Spleen (tissue), 11 donors: ENCODE results near the gene CTDP1. TPM values are rescaled to one million over a fixed set of nuclear protein-coding genes. Genes with fewer than 3 reads are reported as not detected.

Experiments
- DNase-seq: peaks from one replicate; pipeline ENCODE4 v3.0.0-alpha.2; 2020
- H3K27ac ChIP-seq, 8 donors: fragments of 200-600 bp; sonication (generic) in 7 of 8; 1 replicate in 4 of 8; 2 replicates in 4 of 8; pipeline versions ENCODE4 v1.5.0 to v1.8.0; 2016 to 2021; ENCODE audit warnings: inconsistent platforms in 4 of 8, mild to moderate bottlenecking in 4 of 8, moderate library complexity in 1 of 8
- H3K27me3 ChIP-seq, 7 donors: fragments of 200-600 bp; sonication (generic) in 6 of 7; replicated peaks in 1 of 7; 1 replicate in 4 of 7; 2 replicates in 3 of 7; pipeline versions ENCODE4 v1.5.0 to v1.8.0; 2016 to 2021; ENCODE audit warnings: inconsistent platforms in 3 of 7, mild to moderate bottlenecking in 1 of 7
- H3K36me3 ChIP-seq, 6 donors: fragments of 200-600 bp; sonication (generic) in 5 of 6; 1 replicate in 4 of 6; 2 replicates in 2 of 6; pipeline versions ENCODE4 v1.5.0 to v1.8.0; 2016 to 2021; ENCODE audit warnings: inconsistent platforms in 2 of 6
- H3K4me1 ChIP-seq, 6 donors: fragments of 200-600 bp; sonication (generic) in 5 of 6; 1 replicate in 3 of 6; 2 replicates in 3 of 6; pipeline versions ENCODE4 v1.5.0 to v1.8.0; 2016 to 2021; ENCODE audit warnings: inconsistent platforms in 3 of 6
- H3K4me3 ChIP-seq, 8 donors: fragments of 200-600 bp; sonication (generic) in 7 of 8; 1 replicate in 4 of 8; 2 replicates in 4 of 8; pipeline versions ENCODE4 v1.5.0 to v1.8.0; 2016 to 2021; ENCODE audit warnings: inconsistent platforms in 4 of 8, mild to moderate bottlenecking in 4 of 8, moderate library complexity in 2 of 8
- H3K9me3 ChIP-seq, 8 donors: fragments of 200-600 bp; sonication (generic) in 7 of 8; 1 replicate in 4 of 8; 2 replicates in 4 of 8; pipeline versions ENCODE4 v1.5.0 to v1.8.0; 2016 to 2021; ENCODE audit warnings: inconsistent platforms in 4 of 8
- CTCF ChIP-seq, 11 experiments: fragments of 200-600 bp in 7 of 11; fragments of 450-650 bp in 4 of 11; sonication (generic) in 4 of 11; IDR thresholded peaks in 8 of 11; conservative IDR thresholded peaks in 3 of 11; 1 replicate in 7 of 11; 2 replicates in 4 of 11; pipeline versions ENCODE4 v1.4.0 to v1.8.0; 2016 to 2021; ENCODE audit warnings: antibody characterized with exemption in 11 of 11, inconsistent platforms in 4 of 11, mild to moderate bottlenecking in 1 of 11
- POLR2A ChIP-seq, 3 donors: fragments of 450-650 bp; IDR thresholded peaks; one replicate each; pipeline ENCODE4 v1.5.1; 2017; ENCODE audit warnings: antibody characterized with exemption in 3 of 3, mild to moderate bottlenecking in 1 of 3
- POLR2AphosphoS5 ChIP-seq, 3 donors: sonication (generic); formaldehyde crosslinking; IDR thresholded peaks; one replicate each; pipeline ENCODE4 v1.5.1; 2017; ENCODE audit warnings: antibody characterized with exemption in 3 of 3
- WGBS, 5 donors: extraction: QIAGEN DNeasy Blood & Tissue Kit in 3 of 5; methylation state at CpG; one replicate each; pipeline versions ENCODE4 v1.1.5 to v1.1.7; 2013 to 2018; 5-methylcytosine and 5-hydroxymethylcytosine counted together
- intact Hi-C: fragments of 100-400 bp; cut with DNase I; formaldehyde crosslinking; loops from one replicate; pipeline ENCODE4 v1.15.0; 2023; ENCODE audit warnings: low total_unique reads
- polyA plus RNA-seq, 3 donors: library from polyadenylated mRNA; stranded (reverse); fragments of 200-250 nt; gene quantifications; one replicate each; pipeline ENCODE4 v1.2.1, GENCODE V29; 2013
- total RNA-seq, 7 donors: library from RNA; depleted of rRNA in 3 of 7; stranded (reverse); fragments of >200 nt in 3 of 7; fragmentation: NEBNext Ultra II Directional in 4 of 7; extraction: Animal tissue kit (Norgen Biotek cat#: 25700) in 4 of 7; gene quantifications; one replicate each; pipeline versions ENCODE4 v1.1.0 to v1.2.1, GENCODE V29; 2016 to 2021
- donor health status: healthy with polysubstance abuse.
- donor health status: DM: no; HTN: no; CAD: no; lungs with moderate emphysema.
- donor health status: DM: no; HTN: no; CAD: no.
- donor health status: Bipolar disorder and iron deficiency.
- donor health status: healthy.
- donor health status: DM: no; HTN: no; CAD: no.
- donor health status: DM: yes; HTN: yes; CAD: no.

The CTDP1 gene
- total and polyA plus RNA-seq, 10 donors = 13.6 to 54.6 (median 28.6) TPM

GRCh38 chr18:79792988-79793355 lies 113.4 kb downstream of the CTDP1 start:
- peak overlapping the region in 3 of 8 donors; percentile 6 to 38 (median 11) for H3K4me3 ChIP-seq
- TF ChIP-seq POLR2AphosphoS5 (IDR thresholded peaks at IDR 0.05) = no peak
- no peak for TF ChIP-seq CTCF (IDR thresholded peaks at IDR 0.05 in 8 of 11, conservative IDR thresholded peaks at IDR 0.05 in 3 of 11)
- TF ChIP-seq POLR2A (IDR thresholded peaks at IDR 0.05) = no peak
- peaks cover 5 to 74% (median 38%) of the 10 kb centered on the region in 7 donors for H3K27me3 ChIP-seq

GRCh38 chr18:79794846-79795245 lies 115.2 kb downstream of the CTDP1 start:
- peaks cover 18 to 99% (median 50%) of the 10 kb centered on the region in 6 donors for H3K4me1 ChIP-seq
- no peaks in the 10 kb centered on the region for H3K9me3 ChIP-seq
- DNase-seq = peak; percentile 83
- no peaks in the 10 kb centered on the region for H3K36me3 ChIP-seq
- TF ChIP-seq POLR2AphosphoS5 (IDR thresholded peaks at IDR 0.05) (peak in 1 of 3 donors; percentile 69), CTCF (IDR thresholded peaks at IDR 0.05 in 8 of 11, conservative IDR thresholded peaks at IDR 0.05 in 3 of 11) (no peak)
- peaks cover 0 to 74% (median 38%) of the 10 kb centered on the region in 7 donors for H3K27me3 ChIP-seq
- intact Hi-C loops = no loop called here
- WGBS, 5 donors = 58 to 90% (median 75%) methylated on average over 17 of the region's 17 CpGs
- peak overlapping the region in 2 of 8 donors; percentile 46 to 92 for H3K27ac ChIP-seq
- no peak overlapping the region for H3K4me3 ChIP-seq

More at GRCh38 chr18:79792988-79793355, 113.4 kb downstream of the CTDP1 start:
- peak; percentile 87 for DNase-seq
- peak overlapping the region in 6 of 8 donors; percentile 65 to 92 (median 87) for H3K27ac ChIP-seq
- H3K36me3 ChIP-seq = no peaks in the 10 kb centered on the region
- peaks cover 4 to 91% (median 37%) of the 10 kb centered on the region in 6 donors for H3K4me1 ChIP-seq
- intact Hi-C loops = no loop called here
- no peaks in the 10 kb centered on the region for H3K9me3 ChIP-seq
- WGBS, 5 donors = 18 to 37% (median 23%) methylated on average over 4 of the region's 4 CpGs

- H3K4me1 ChIP-seq = peaks cover 18 to 96% (median 51%) of the 10 kb centered on the region in 6 donors
- 84 to 95% (median 89%) methylated on average over 19 of the region's 19 CpGs for WGBS, 5 donors
- DNase-seq = peak; percentile 56
- H3K4me3 ChIP-seq = no peak overlapping the region
- no peaks in the 10 kb centered on the region for H3K9me3 ChIP-seq
- peaks cover 0 to 74% (median 37%) of the 10 kb centered on the region in 7 donors for H3K27me3 ChIP-seq
- no peaks in the 10 kb centered on the region for H3K36me3 ChIP-seq
- no peak for TF ChIP-seq POLR2A (IDR thresholded peaks at IDR 0.05)
- peak overlapping the region in 2 of 8 donors; percentile 46 to 92 for H3K27ac ChIP-seq
- intact Hi-C loops = no loop called here
These were observed 115.8 kb downstream of the CTDP1 start for GRCh38 chr18:79795446-79795845.

GRCh38 chr18:79796016-79796415 lies 116.4 kb downstream of the CTDP1 start:
- 13 to 34% (median 22%) methylated on average over 7 of the region's 7 CpGs for WGBS, 5 donors
- peaks cover 18 to 91% (median 48%) of the 10 kb centered on the region in 6 donors for H3K4me1 ChIP-seq
- H3K27ac ChIP-seq = no peak overlapping the region
- DNase-seq = peak; percentile 38
- H3K4me3 ChIP-seq = no peak overlapping the region
- no peaks in the 10 kb centered on the region for H3K36me3 ChIP-seq
- no peak for TF ChIP-seq POLR2AphosphoS5 (IDR thresholded peaks at IDR 0.05)
- no peak for TF ChIP-seq POLR2A (IDR thresholded peaks at IDR 0.05)
- no peak for TF ChIP-seq CTCF (IDR thresholded peaks at IDR 0.05 in 8 of 11, conservative IDR thresholded peaks at IDR 0.05 in 3 of 11)
- intact Hi-C loops = no loop called here
- no peaks in the 10 kb centered on the region for H3K9me3 ChIP-seq
- peaks cover 0 to 72% (median 37%) of the 10 kb centered on the region in 7 donors for H3K27me3 ChIP-seq
